Right atrium auricular region (tissue), 2 donors: ENCODE results near the gene FAM13B. TPM values are rescaled to one million over a fixed set of nuclear protein-coding genes. Genes with fewer than 3 reads are reported as not detected.

ENCODE experiments used
- DNase-seq: peaks from one replicate; pipeline ENCODE4 v3.0.0-alpha.2; 2019; ENCODE audit warnings: low spot score
- H3K27ac ChIP-seq, 2 donors: fragments of 200-600 bp; sonication (generic); 1 replicate in 1 of 2; 2 replicates in 1 of 2; pipeline ENCODE4 v1.5.1; 2016 to 2019
- H3K27me3 ChIP-seq, 2 donors: fragments of 200-600 bp; sonication (generic); one replicate each; pipeline versions ENCODE4 v1.5.1 to v1.6.0; 2017 to 2019
- H3K36me3 ChIP-seq: fragments of 200-600 bp; sonication (generic); one replicate; pipeline ENCODE4 v1.5.1; 2016
- H3K4me1 ChIP-seq, 2 donors: fragments of 200-600 bp; sonication (generic); one replicate each; pipeline versions ENCODE4 v1.5.1 to v1.6.0; 2017 to 2019
- H3K4me3 ChIP-seq, 2 donors: fragments of 200-600 bp; sonication (generic); 1 replicate in 1 of 2; 2 replicates in 1 of 2; pipeline ENCODE4 v1.5.1; 2017 to 2019; ENCODE audit warnings: mild to moderate bottlenecking in 1 of 2, moderate library complexity in 1 of 2
- H3K9me3 ChIP-seq, 2 donors: fragments of 200-600 bp; sonication (generic); one replicate each; pipeline ENCODE4 v1.5.1; 2019
- CTCF ChIP-seq, 2 donors: fragments of 200-600 bp; sonication (generic); IDR thresholded peaks; one replicate each; pipeline ENCODE4 v1.5.1; 2019; ENCODE audit warnings: antibody characterized with exemption in 2 of 2
- total RNA-seq, 2 donors: library from RNA; depleted of rRNA; stranded (reverse); fragments of >200 nt; gene quantifications; one replicate each; pipeline ENCODE4 v1.1.0, GENCODE V29; 2016

FAM13B gene
- total RNA-seq, 2 donors from 2014 or later, result 35.9 to 37.1 TPM

DNA sequence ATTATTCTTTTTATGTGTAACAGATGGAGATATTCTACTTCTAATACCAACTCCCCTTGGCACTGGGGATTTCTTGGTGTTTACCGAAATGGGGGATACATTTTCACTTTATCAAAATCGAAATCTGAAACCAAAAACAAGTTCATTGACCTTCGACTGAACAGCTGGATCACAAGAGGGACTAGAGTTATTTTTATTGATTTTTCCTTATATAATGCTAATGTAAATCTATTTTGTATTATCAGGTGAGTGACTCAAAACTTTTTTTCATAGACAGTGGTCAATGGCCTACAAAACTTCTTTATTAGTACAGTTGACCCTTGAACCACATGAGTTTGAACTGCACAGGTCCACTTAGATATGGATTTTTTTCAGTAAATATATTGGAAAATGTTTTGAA is 133.4 kb downstream of the FAM13B start:
- Histone ChIP-seq H3K9me3 (no peaks in the 10 kb centered on the region), H3K4me3 (no peak overlapping the region), H3K4me1 (no peaks in the 10 kb centered on the region), H3K27me3 (no peaks in the 10 kb centered on the region), H3K27ac (no peak overlapping the region), H3K36me3 (no peaks in the 10 kb centered on the region)
- DNase-seq, result no peak
- TF ChIP-seq CTCF (IDR thresholded peaks at IDR 0.05), result no peak

DNA sequence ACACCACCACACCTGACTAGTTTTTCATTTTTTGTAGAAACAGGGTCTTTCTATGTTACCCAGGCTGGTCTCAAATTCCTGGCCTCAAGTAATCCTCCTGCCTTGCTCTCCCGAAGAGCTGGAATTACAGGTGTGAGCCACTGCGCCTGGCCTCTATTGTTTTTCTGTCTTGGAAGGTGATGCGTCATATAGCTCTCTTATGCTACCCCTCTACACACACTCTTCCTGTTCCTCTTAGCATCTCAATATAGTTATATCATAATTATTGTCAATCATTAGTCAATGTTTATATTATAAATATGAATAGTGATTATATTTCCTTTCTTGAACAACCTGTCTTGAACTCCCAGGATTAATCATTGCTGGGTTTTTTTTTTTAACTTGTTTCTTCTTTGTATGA is 136.3 kb downstream of the FAM13B start:
- no peak for TF ChIP-seq CTCF (IDR thresholded peaks at IDR 0.05)
- Histone ChIP-seq H3K4me1 (peaks cover 0 to 9% of the 10 kb centered on the region in 2 donors), H3K36me3 (no peaks in the 10 kb centered on the region), H3K27ac (no peak overlapping the region), H3K27me3 (no peaks in the 10 kb centered on the region), H3K9me3 (no peaks in the 10 kb centered on the region), H3K4me3 (no peak overlapping the region)
- no peak for DNase-seq

DNA sequence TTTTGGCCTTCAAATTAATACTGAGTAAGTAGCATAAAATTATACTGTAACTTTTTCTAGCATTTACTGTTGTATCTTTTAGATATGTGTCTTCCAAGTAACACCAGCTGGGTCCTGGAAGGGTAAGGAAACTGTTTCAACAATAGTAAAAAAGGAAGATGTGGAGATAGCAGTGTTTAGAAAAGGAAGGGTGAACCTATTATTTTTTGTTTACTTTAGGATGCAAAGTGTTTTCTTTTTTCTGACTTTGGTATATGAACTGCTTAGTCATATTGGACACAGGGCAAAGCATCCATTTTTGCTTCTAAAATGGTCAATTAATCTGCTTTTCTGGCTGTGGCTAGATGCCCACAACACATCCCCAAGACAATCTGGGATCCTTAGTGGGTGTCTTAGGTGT is 138.3 kb downstream of the FAM13B start:
- H3K9me3 ChIP-seq, result no peaks in the 10 kb centered on the region
- H3K4me3 ChIP-seq, result no peak overlapping the region
- H3K4me1 ChIP-seq, result peaks cover 0 to 10% of the 10 kb centered on the region in 2 donors
- TF ChIP-seq CTCF (IDR thresholded peaks at IDR 0.05), result no peak
- no peaks in the 10 kb centered on the region for H3K36me3 ChIP-seq
- no peak overlapping the region for H3K27ac ChIP-seq
- DNase-seq, result no peak
- no peaks in the 10 kb centered on the region for H3K27me3 ChIP-seq

DNA sequence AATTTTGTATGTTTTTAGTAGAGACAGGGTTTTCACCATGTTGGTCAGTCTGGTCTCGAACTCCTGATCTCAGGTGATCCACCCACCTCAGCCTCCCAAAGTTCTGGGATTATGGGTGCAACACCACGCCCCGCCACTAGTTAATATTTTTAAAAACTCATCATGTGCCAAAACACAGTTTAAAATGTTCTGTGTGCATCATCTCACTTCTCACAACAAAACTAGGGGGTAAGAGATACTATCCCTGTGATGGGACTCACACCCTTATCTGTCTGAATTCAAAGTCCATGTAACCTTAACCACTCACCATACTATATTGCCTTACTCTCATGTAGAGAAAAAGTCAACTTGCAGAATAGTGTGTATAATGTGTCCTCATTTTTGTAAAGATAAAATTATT is 141.0 kb downstream of the FAM13B start:
- peak in 1 of 2 donors; percentile 38 for TF ChIP-seq CTCF (IDR thresholded peaks at IDR 0.05)
- Histone ChIP-seq H3K27me3 (no peaks in the 10 kb centered on the region), H3K4me1 (peaks cover 0 to 32% of the 10 kb centered on the region in 2 donors), H3K4me3 (no peak overlapping the region), H3K9me3 (no peaks in the 10 kb centered on the region), H3K27ac (no peak overlapping the region), H3K36me3 (no peaks in the 10 kb centered on the region)
- DNase-seq, result no peak

- H3K4me1 ChIP-seq, result peaks cover 0 to 32% of the 10 kb centered on the region in 2 donors
- H3K27ac ChIP-seq, result no peak overlapping the region
- no peaks in the 10 kb centered on the region for H3K27me3 ChIP-seq
- TF ChIP-seq CTCF (IDR thresholded peaks at IDR 0.05), result no peak
- H3K36me3 ChIP-seq, result no peaks in the 10 kb centered on the region
- DNase-seq, result no peak
- no peak overlapping the region for H3K4me3 ChIP-seq
- H3K9me3 ChIP-seq, result no peaks in the 10 kb centered on the region
Observed at GRCh38 chr5:137890845-137891244, 142.0 kb downstream of the FAM13B start.
